SH-SY5Y (cell line): Measurements from ENCODE around the gene BANP.

Experiments used
- GATA2 ChIP-seq: IDR thresholded peaks from 2 replicates; pipeline ENCODE4 v1.6.1; 2011; ENCODE audit warnings: mild to moderate bottlenecking, low read depth, low read length
- GATA3 ChIP-seq: IDR thresholded peaks from 2 replicates; pipeline ENCODE4 v1.6.1; 2011; ENCODE audit warnings: low read depth, mild to moderate bottlenecking, low read length, moderate library complexity

DNA sequence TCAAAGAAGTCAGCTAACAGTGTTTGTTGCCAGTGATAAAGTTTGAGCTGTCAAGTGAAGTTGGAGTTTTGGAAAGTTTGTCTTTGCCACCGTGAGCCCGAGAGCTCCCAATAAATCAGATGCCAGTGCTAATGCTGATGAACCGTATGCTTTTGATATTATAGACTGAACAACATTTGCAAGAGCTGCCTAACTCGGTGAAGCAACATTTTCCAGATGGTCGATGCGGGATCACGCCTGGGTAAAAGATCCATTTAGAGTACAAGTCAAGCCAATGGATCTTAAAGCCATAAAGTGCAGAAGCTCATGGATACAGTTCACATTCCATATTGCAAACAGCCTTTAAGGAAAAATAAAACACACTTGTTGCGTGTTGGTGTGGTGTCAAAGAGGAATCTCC is 9.6 kb downstream of the BANP start:
- TF ChIP-seq GATA2 (no peak), GATA3 (no peak)
